HG03280 (cell line): ENCODE results near the gene ABL2.
"Not testable (repeated sequence)": the region's sequence is repeated elsewhere in the genome, so short reads cannot be mapped to it uniquely, and the experiment has no call there.

Experiments used
- ATAC-seq: cut with Tn5 transposase; IDR thresholded peaks from one replicate; pipeline ENCODE4 v1.9.1; 2021; ENCODE audit warnings: mild to moderate bottlenecking, moderate library complexity; ENCODE audit not compliant: unreplicated experiment

Gene ABL2

DNA sequence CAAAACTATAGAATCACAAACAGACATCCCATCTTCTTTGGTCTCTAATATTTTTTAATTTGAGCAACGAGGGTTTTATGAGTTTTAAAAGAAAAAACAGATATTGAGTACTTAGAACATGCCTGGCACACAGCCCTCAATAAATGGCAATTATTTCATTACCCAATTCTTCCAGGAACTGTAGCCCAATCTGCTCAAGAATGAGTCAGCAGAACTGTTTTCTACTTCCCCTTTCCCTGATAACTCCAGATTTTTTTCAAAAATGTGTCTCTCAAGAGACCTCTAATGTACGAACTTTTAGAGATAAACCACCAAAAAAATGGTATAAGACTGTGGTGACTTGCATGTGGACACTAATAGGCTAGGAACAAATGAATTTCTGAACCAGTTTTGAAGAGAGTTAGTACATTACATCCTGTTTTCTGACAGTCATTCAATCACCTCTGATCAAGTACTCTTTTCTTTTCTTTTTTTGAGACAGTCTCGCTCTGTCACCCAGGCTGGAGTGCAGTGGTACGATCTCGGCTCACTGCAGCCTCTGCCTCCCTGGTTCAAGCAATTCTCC lies 11.5 kb downstream of the ABL2 start:
- no peak for ATAC-seq

DNA sequence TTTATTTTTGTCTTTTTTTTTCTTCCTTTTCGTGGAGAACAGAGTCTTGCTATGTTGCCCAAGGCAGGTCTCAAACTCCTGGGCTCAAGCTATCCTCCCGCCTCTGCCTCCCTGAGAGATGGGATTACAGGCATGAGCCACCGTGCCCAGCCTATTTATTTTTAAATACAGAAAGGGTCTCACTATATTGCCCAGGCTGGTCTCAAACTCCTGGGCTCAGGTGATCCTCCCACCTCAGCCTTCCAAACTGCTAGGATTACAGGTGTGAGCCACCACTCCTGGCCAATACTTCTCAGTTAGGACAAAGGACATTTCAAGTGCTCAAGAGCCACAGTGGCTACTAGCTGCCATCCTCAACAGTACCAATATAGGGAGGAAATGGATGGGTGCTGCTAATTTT lies 16.2 kb downstream of the ABL2 start:
- ATAC-seq = not testable (repeated sequence)

DNA sequence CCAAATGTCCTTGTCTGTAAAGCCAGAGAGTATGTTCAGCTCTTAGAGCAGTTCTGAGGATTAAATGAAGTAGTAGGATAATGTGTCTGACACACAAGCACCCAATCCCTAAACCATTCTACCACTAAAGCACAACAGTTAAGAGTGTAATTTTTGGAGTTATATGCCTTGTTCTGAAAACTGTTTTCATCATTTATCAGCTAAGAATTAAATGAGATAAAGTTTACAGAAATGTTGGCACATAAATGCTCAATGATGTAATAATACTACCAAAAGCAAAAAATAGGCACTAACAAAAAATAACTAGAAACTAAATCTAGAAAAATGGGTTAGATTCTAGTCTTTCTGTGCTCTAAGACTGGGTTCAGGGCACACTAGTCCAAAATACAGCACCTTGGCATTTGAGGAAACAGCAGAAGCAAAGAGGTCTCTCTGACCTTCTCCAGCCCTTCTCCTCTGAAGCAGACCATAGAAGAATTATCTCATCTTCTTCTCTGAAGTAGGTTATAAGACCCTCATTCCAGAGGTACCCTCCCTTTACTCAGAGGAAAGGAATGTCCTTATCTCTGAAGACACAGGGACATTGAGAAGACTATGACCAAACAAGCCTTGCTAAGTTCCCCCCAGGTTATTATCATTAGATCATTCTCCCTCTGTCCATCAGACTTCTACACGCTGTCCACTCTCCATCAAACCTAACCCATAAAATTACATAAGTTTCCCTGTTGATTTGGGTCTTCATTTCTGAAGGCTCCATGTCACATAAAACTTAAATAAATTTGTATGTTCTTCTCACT lies 20.6 kb downstream of the ABL2 start:
- ATAC-seq = no peak

DNA sequence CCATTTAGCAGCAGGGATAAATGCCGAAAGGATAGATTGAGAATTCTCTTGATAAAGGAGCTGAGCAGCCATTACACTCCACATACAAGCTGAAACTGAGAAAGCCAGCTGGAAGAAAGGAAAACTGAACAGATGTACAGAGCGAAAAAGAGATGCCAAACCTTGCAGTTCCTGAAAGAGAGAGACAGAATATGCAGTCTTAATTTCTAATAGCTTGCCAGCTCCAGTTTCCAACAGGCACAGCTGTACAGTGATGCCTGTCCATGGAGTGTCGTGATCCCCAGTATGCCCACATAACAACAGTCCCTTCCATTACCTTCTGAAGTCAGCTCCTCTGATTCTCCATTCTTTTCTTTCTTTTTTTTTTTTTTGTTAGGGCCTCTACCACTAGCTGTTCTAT lies 22.7 kb downstream of the ABL2 start:
- ATAC-seq = no peak

DNA sequence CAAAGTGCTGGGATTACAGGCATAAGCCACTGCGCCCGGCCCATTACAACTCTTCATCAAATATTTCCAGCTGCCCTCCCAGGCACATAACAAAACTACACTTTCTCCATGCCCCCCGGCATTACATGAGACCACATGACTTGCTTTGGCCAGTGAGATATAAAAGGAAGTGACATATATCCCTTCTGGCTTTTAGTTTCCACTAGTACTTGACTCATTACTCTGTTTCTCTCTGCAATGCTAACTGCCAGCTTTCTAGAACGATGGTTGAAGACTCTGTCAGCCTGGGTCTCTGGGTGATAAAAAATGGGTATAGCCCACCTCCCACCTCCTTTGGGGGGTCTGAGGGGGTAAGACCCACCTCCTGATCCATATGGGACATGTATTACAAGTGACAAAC lies 24.2 kb downstream of the ABL2 start:
- ATAC-seq = no peak

DNA sequence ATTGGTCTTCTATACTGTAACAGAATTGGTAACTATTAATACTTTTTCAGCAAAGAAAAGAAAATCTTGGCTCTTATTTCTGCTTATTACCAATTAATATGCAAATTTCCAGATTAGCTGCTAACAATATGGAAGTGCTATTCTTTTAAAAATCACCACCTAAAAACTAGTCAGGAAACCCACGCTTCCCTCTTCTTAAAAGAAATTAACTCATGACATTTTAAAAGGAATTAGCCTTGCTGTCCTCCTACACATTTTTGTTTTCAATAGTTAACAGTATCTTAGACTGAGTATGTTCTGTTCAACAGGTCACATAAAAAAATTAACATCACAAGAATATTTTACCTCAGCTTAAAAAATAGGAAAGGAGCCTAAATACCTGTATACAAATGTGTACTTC lies 27.3 kb downstream of the ABL2 start:
- ATAC-seq = no peak

DNA sequence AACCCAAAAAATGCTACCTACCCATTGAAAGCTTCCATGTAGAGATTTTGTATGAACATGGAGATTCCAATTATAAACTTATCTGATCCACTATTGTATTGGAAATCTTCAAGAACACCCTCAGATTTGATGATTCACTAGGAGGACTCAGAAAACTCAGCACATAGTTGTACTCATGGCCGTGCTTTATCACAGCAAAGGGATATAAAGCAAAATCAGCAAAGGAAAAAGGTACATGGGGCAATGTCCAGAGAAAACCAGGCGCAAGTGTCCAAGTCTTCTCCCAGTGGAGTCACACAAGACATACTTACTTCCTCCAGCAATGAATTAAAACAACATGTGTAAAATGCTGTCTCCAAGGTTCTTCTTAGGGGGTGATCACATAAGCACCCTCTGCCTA lies 28.9 kb downstream of the ABL2 start:
- no peak for ATAC-seq

DNA sequence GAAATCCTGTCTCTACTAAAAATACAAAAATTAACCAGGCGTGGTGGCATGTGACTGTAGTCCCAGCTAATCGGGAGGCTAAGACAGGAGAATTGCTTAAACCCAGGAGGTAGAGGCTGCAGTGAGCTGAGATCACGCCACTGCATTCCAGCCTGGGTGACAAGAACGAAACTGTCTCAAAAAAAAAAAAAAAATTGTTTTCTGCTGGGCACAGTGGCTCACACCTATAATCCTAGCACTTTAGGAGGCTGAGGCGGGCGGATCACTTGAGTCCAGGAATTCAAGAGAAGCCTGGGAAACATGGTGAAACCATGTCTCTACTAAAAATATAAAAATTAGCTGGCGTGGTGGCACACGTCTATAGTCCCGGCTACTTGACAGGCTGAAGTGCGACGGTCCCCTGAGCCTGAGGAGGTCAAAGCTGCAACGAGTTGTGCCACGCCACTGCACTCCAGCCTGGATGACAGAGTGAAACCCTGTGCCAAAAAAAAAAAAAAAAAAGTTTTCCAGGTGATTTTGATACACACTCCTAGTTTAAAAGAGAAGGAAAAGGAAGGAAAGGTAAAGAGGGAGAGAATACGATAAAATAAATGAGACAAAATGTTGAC lies 31.7 kb downstream of the ABL2 start:
- ATAC-seq = no peak

DNA sequence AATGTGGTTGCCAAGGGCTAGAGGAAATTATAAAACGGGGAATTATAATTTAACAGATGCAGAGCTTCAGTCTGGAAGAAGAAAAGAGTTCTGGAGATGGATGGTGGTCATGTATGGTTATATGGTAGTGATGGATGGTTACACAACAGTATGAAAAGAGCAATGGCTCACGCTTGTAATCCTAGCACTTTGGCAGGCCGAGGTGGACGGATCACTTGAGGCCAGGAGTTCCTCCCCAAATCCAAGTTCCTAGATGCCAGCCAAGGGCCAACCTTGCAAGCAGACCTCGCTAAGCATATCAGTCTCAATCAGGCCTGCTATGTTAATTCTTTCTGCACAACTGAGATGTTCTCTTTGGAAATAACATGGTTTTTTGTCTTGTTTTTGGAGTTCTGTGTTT lies 33.6 kb downstream of the ABL2 start:
- not testable (repeated sequence) for ATAC-seq

DNA sequence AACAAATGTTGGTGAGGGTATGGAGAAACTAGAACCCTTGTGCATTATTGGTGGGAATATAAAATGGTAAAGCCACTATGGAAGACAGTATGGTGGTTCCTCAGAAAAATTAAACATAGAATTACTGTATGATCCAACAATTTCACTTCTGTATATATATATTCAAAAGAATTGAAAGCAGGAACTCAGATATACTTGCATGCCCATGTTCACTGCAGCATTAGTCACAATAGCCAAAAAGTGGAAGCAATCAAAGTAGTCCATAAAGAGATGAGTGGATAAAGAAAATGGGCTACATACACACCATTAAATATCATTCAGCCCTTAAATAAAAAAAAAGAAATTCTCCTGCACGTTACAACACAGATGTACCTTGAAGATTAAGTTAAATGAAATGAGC lies 34.1 kb downstream of the ABL2 start:
- ATAC-seq = no peak

DNA sequence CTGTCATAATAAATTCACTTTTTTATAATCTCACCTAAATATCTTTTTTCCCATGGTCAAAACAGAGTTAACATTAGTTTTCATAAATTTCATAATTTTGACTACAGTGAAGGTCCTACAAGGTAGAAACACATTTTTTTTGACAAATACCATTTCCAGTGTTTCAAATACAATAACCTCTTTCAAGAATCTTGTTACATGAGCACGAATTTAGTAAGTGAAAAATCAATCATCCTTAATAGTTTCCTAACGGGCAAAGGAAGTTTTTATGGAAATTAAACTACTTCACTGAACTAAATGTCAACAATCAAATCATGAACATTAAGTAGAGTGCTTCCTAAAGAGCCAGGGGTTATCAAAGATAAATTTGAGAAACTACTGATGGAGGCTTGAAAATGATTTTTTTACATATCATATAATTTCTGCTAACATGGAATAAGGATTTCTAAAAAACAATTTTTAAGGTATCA lies 35.4 kb downstream of the ABL2 start:
- no peak for ATAC-seq

DNA sequence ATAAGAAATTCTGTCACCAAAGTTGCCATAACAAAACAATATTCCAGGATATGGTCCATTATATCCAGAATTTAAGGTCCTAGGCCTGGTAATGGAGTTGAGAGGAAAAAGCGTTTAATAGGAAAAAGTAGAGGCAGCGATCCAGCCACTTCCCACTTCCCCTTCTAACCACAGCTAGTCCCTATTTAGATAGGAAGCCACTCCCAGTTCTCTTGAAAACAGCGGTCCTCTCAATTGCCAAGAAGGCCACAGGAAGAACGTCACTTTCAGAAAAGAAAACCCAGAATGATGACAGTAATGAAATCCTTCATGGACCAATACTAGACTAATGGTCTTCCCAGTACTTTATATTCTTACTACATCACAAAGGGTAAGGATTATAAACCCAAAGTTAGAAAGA lies 38.6 kb downstream of the ABL2 start:
- ATAC-seq = no peak

DNA sequence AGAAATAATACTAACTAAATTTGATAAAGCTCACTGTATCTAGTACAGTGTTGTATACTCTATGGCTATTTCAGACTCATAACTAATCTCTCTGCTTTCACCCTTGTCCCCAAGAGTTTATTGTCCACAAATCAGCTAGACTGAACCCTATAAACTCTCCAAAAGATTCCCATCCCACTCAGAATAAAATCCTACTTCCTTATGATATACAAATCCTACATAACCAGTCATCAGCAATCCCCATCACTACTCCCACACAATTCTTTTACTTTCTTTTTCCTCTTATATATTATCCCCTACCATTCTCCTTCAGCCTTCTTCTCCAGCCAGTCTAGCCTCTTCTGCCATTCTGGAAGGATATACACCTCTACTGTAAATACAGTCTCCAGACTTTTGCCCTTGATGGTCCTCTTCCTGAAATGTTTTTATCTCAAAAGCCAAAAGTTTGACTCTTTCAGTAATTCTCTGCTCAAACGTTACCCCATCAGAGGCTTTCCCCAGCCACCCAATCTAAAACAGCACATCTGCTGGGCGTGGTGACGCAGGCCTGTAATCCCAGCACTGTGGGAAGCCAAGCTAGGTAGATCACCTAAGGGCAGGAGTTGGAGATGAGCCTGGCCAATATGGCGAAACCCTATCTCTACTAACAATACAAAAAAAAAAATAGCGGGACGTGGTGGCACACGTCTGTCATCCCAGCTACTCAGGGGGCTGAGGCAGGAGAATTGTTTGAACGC lies 41.6 kb downstream of the ABL2 start:
- no peak for ATAC-seq

DNA sequence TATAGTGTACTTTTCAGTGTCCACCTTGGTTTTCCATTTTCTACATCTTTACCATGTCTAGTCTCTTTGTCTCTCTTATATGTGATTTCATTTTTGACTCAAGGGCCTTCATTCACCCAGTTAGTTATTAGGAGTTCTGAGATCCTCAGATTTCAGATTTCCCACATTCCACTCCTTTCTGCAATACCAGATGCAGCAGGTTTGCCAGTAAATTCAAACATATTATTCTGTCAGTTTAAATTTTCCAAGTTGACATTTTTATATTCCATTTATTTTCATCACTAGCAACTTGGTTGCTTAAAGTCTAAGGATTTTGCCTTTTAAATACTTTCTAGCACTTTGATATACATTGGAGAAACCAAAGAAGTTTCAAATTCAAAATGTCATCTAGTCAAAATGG lies 42.4 kb downstream of the ABL2 start:
- no peak for ATAC-seq

DNA sequence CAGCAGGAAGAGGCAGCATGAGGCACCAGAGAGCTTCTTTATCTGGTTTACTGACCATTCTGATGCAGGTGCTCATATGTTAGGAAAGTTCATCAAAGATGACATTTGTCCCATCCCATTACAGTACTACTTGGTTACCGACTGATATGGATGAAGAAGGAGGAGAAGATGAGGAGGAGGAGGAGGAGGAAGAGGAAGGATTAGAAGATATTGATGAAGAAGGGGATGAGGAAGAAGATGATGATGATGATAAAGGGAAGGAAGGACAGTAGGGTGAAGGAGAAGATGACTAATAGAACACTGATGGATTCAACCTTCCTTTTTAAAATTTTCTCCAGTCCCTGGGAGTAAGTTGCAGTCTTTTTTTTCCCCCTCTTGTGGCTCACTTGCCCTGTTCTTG lies 45.1 kb downstream of the ABL2 start:
- no peak for ATAC-seq

DNA sequence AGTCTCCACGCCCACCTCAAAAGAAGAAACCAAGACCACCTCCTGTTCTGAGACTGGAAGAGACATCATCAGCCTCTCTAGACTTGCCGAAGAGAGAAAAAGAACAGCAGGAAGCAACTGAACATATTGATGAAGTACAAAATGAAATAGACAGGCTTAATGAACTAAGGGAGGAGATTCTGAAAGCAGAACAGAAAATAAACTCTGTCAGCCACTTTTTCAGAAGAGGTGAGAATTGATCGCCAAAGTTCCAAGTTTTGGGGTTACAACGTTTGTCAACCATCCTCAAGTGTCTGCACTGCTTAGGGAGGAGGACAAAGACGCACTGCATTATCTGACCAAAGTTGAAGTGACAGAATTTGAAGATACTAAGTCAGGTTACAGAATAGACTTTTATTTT lies 45.6 kb downstream of the ABL2 start:
- ATAC-seq = no peak

DNA sequence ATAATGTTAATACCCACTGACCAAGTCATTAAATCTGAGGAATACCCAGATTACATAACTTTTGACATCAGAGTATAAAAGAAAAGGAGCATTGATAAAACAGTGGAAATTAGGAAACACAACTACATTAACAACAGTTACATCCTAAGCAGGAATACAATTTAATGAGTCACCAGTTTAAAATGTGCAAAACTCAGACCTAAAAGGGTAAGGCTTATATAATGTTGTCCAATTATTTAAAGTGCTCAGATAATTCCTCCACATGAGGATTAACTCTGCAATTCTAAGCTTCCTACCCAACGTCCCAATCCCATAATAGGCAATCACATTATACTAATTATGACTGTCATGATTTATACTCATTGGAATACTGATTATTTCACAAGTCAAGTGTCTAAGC lies 50.5 kb downstream of the ABL2 start:
- ATAC-seq = no peak

DNA sequence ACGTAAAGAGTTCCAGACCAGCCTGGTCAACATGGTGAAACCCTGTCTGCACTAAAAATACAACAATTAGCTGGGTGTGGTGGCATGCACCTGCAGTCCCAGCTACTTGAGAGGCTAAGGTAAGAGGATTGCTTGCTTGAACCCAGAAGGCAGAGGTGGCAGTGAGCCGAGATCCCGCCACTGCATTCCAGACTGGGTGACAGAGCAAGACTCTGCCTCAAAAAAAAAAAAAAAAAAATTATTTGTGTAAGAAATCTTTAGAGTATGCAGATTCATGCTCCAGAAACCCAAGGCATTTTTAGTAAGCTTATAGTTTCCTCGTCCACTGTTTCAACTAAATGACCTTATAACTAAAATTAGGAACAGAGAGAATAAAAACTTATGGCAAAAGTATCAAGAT lies 51.3 kb downstream of the ABL2 start:
- ATAC-seq = no peak

DNA sequence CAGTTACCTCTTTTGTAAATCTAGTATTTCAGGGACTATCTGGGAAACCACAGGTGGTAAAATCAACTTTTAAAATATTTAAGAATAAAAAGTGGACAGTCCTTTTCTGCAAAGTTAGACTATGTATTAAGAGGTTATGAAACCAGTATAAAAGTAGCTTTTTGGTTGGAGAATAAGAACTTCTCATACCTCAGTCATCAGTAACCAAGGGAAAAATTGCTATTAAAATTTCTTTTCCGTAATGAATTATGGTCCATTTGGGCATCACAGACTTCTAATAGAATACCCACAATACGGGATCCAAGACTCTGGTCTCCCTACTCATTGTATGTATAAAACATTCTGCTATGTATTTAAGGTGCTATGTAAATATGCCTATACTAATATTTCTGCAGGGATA lies 51.9 kb downstream of the ABL2 start:
- ATAC-seq = no peak

DNA sequence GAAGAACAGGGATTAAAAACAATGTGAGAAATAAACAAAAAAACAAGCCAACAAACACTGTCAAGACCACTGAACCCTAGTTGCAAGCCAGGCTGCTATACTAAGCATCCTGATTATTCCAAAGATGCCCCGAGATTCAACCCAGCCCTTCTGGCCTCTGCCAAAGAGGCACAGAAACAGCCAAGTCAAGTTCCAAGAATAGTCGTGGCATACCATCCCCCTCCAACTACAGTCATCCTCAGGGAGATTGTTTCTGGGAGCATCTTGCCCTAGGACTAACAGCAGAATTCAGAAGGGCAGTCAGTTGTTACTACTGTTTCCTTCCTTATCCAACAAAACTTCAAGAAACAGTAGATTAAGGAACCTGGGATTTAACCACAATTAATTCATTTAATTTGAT lies 52.3 kb downstream of the ABL2 start:
- ATAC-seq = no peak

DNA sequence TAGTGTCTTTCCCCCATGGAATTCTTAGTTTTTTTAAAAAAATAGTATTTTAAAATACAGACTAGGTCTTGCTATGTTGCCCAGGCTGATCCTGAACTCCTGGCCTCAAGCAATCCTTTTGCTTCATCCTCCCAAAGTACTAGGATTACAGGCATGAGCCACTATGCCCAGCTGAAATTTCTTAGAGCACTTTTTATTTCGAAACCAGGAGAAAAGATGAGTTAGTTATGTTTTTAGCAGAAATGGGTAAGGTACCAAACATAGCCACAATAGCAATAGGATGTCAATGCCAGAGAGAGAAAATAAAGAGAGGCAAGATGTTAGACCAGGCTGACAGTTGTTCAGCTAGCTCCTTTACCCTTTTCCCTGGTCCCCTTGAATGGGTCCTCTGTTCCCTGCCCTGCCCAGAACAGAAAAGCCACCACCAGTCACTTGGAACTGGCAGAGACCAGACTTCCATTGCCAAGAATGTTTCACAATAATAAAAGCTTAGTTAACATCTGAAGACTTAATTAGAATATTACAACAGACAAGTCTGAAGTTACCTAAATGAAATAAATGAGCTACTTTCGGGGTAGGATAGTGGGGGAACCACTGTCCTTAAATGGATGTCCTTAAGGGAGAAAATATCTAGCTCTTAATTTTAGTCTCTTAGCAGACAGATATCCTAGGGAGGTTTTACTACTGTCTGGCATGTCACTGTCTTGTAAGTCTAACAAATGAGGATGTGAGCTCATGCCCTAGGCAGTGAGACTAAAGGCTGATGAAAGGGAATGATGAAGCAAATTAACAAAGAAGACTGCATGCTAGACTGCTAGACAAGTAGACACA lies 54.3 kb downstream of the ABL2 start:
- no peak for ATAC-seq
